T-cell (primary cell): ENCODE data around the gene OSBP2. TPM values are rescaled to one million over a fixed set of nuclear protein-coding genes. Genes with fewer than 3 reads are reported as not detected.
"Not testable (repeated sequence)": the region's sequence is repeated elsewhere in the genome, so short reads cannot be mapped to it uniquely, and the experiment has no call there.

Experiments
- ATAC-seq, 4 experiments: fragments of 200-7000 bp in 3 of 4; fragments of 150-1000 bp in 1 of 4; cut with Tn5 transposase; replicated peaks in 1 of 4; 1 replicate in 3 of 4; 2 replicates in 1 of 4; pipeline ENCODE4 v1.10.0; 2021; ENCODE audit warnings: moderate library complexity in 3 of 4, mild to moderate bottlenecking in 2 of 4, moderate number of reproducible peaks in 1 of 4
- CTCF ChIA-PET, 2 donors: fragments of 300-600 bp; sonication (Branson Sonifier 250); formaldehyde crosslinking; loops; one replicate each; lab custom pipeline; 2022; ENCODE audit warnings: antibody characterized with exemption in 2 of 2; lab: Charles Lee
- POLR2A ChIA-PET, 2 donors: fragments of 300-600 bp; sonication (Branson Sonifier 250); formaldehyde crosslinking; loops; one replicate each; lab custom pipeline; 2022; ENCODE audit warnings: antibody characterized with exemption in 2 of 2; lab: Charles Lee
- DNase-seq, 35 experiments: peaks; one replicate each; pipeline versions ENCODE4 v3.0.0 to v3.0.0-alpha.2; 2013 to 2023
- H3K27ac ChIP-seq: one replicate; pipeline ENCODE4 v1.5.1; 2013; ENCODE audit warnings: low read length
- H3K27me3 ChIP-seq, 2 experiments: replicated peaks in 1 of 2; 1 replicate in 1 of 2; 2 replicates in 1 of 2; pipeline versions ENCODE4 v1.6.1 to v1.7.0; 2013; ENCODE audit warnings: low read length in 1 of 2, mixed read lengths in 1 of 2; ENCODE audit not compliant: control insufficient read depth in 2 of 2, insufficient read depth in 2 of 2; ENCODE audit errors: extremely low read depth in 1 of 2
- H3K36me3 ChIP-seq, 2 donors: 1 replicate in 1 of 2; 2 replicates in 1 of 2; pipeline versions ENCODE4 v1.6.1 to v1.7.0; 2013; ENCODE audit warnings: low read length in 1 of 2; ENCODE audit not compliant: control insufficient read depth in 2 of 2, insufficient read depth in 1 of 2; ENCODE audit errors: extremely low read depth in 1 of 2
- H3K4me1 ChIP-seq, 2 experiments: 1 replicate in 1 of 2; 2 replicates in 1 of 2; pipeline versions ENCODE4 v1.6.1 to v1.7.0; 2013; ENCODE audit warnings: low read length in 2 of 2, mixed read lengths in 1 of 2; ENCODE audit not compliant: insufficient read depth in 2 of 2, control insufficient read depth in 1 of 2; ENCODE audit errors: extremely low read depth in 1 of 2
- H3K4me3 ChIP-seq, 2 donors: 1 replicate in 1 of 2; 2 replicates in 1 of 2; pipeline versions ENCODE4 v1.5.1 to v1.7.0; 2013; ENCODE audit warnings: mild to moderate bottlenecking in 2 of 2, low read length in 1 of 2, moderate library complexity in 1 of 2; ENCODE audit not compliant: control insufficient read depth in 1 of 2; ENCODE audit errors: extremely low read depth in 1 of 2
- H3K9me3 ChIP-seq: 2 replicates; pipeline ENCODE4 v1.7.0; 2013
- H3K27ac Mint-ChIP-seq, 2 donors: one replicate each; pipeline ENCODE4 v1.8.0; 2020 to 2021; ENCODE audit warnings: mild to moderate bottlenecking in 2 of 2, mixed read lengths in 2 of 2
- H3K27me3 Mint-ChIP-seq, 2 donors: one replicate each; pipeline ENCODE4 v1.8.0; 2021 to 2022; ENCODE audit warnings: mixed read lengths in 2 of 2
- H3K36me3 Mint-ChIP-seq: one replicate; pipeline ENCODE4 v1.8.0; 2021; ENCODE audit warnings: mixed read lengths
- H3K4me1 Mint-ChIP-seq, 3 donors: one replicate each; pipeline ENCODE4 v1.8.0; 2020 to 2022; ENCODE audit warnings: mixed read lengths in 3 of 3, mild to moderate bottlenecking in 1 of 3
- H3K4me3 Mint-ChIP-seq, 3 donors: one replicate each; pipeline ENCODE4 v1.8.0; 2020 to 2022; ENCODE audit warnings: mild to moderate bottlenecking in 3 of 3, mixed read lengths in 3 of 3, moderate library complexity in 3 of 3
- H3K9me3 Mint-ChIP-seq, 3 donors: one replicate each; pipeline ENCODE4 v1.8.0; 2020 to 2022; ENCODE audit warnings: mixed read lengths in 3 of 3
- WGBS: methylation state at CpG from one replicate; pipeline ENCODE4 v1.1.5; 2013; ENCODE audit warnings: missing lambda C conversion rate; ENCODE audit not compliant: insufficient coverage; 5-methylcytosine and 5-hydroxymethylcytosine counted together
- total RNA-seq, 35 experiments: library from RNA in 6 of 35; stranded (reverse) in 6 of 35; fragments of 120-200 nt in 1 of 35; gene quantifications; one replicate each; pipeline versions ENCODE4 v1.2.1 to v1.2.4 and lab custom pipeline; 2013 to 2026

OSBP2 gene
- total RNA-seq, 5 donors from 2014 or later (not counting 1 experiment from before 2014, with no cell fraction given), result 1.6 to 2.8 (median 2.1) TPM

DNA sequence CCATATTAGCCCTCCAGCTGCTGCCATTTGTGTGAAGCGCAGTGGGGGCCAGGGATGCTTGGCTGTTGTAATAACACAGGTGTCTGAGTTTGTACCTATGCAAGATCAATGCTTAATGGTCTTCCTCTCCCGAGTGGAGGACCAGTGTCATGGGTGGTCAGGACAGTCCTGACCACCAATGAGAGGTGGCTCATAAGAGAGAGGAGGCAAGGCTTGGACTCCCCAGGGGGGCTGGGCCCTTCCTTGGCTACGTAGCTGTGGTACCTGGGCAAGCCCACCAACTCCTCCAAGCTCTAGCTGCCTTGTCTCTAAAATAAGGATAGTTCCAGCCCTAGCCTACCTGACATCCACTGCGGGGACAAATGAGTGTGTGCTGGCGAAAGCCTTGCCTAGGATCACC, 79.2 kb downstream of the OSBP2 start:
- no peaks in the 10 kb centered on the region for H3K4me1 Mint-ChIP-seq
- Histone ChIP-seq H3K36me3 (no peaks in the 10 kb centered on the region), H3K4me1 (no peaks in the 10 kb centered on the region), H3K4me3 (no peak overlapping the region), H3K27me3 (peaks cover 0 to 15% of the 10 kb centered on the region in 2 experiments), H3K27ac (no peak overlapping the region), H3K9me3 (no peaks in the 10 kb centered on the region)
- ChIA-PET CTCF (no interaction called here), POLR2A (no interaction called here)
- no peak for ATAC-seq
- H3K27ac Mint-ChIP-seq, result no peak overlapping the region
- no peaks in the 10 kb centered on the region for H3K36me3 Mint-ChIP-seq
- no peaks in the 10 kb centered on the region for H3K27me3 Mint-ChIP-seq
- no peak overlapping the region for H3K4me3 Mint-ChIP-seq
- no peaks in the 10 kb centered on the region for H3K9me3 Mint-ChIP-seq
- WGBS, result 96% methylated on average over 4 of the region's 5 CpGs
- no peak for DNase-seq

DNA sequence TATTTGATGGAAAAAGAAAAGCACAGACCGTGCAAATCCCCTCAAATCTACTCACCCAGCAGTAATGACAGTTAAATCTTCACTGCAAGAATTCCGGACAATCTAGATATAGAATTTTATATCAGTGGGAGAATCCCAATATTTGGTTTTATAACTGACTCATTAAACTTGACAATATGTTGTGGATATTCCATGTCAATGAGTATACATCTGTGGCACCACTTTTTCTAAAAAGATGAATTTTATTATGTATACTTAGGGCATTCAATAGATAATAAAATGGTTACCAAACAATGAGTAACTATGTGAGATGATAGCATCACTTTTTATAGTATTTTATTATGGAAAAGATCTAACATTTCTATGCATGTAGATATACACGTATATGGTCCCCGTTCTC, 79.9 kb downstream of the OSBP2 start:
- H3K4me1 ChIP-seq, result no peaks in the 10 kb centered on the region
- H3K27me3 Mint-ChIP-seq, result no peaks in the 10 kb centered on the region
- H3K4me1 Mint-ChIP-seq, result no peaks in the 10 kb centered on the region
- whole genome bisulfite sequencing, result no CpG with 5 or more reads among the region's 4 CpGs
- H3K27ac Mint-ChIP-seq, result no peak overlapping the region
- CTCF ChIA-PET, result interaction anchor here in 1 of 2 donors (0.6 kb wide), 1 partner anchor 94 kb away, joined by 3 read pairs; no protein-coding TSS in a partner anchor
- no peaks in the 10 kb centered on the region for H3K9me3 ChIP-seq
- no peak for DNase-seq
- H3K36me3 Mint-ChIP-seq, result no peaks in the 10 kb centered on the region
- peaks cover 0 to 15% of the 10 kb centered on the region in 2 experiments for H3K27me3 ChIP-seq
- H3K9me3 Mint-ChIP-seq, result no peaks in the 10 kb centered on the region
- ATAC-seq, result no peak
- no peak overlapping the region for H3K27ac ChIP-seq
- H3K4me3 Mint-ChIP-seq, result no peak overlapping the region
- H3K4me3 ChIP-seq, result no peak overlapping the region
- POLR2A ChIA-PET, result no interaction called here
- no peaks in the 10 kb centered on the region for H3K36me3 ChIP-seq

- H3K27ac Mint-ChIP-seq, result no peak overlapping the region
- H3K27me3 Mint-ChIP-seq, result peaks cover 0 to 4% of the 10 kb centered on the region in 2 donors
- ATAC-seq (no peak), DNase-seq (no peak)
- H3K27me3 ChIP-seq, result peaks cover 0 to 12% of the 10 kb centered on the region in 2 experiments
- no peak overlapping the region for H3K4me3 ChIP-seq
- H3K9me3 Mint-ChIP-seq, result no peaks in the 10 kb centered on the region
- no peaks in the 10 kb centered on the region for H3K36me3 Mint-ChIP-seq
- H3K27ac ChIP-seq, result no peak overlapping the region
- no peaks in the 10 kb centered on the region for H3K9me3 ChIP-seq
- POLR2A ChIA-PET, result no interaction called here
- CTCF ChIA-PET, result no interaction called here
- no peaks in the 10 kb centered on the region for H3K4me1 ChIP-seq
- H3K4me1 Mint-ChIP-seq, result peaks cover 0 to 6% (median 4%) of the 10 kb centered on the region in 3 donors
- no peaks in the 10 kb centered on the region for H3K36me3 ChIP-seq
- 100% methylated on average over 1 of the region's 3 CpGs for WGBS
- no peak overlapping the region for H3K4me3 Mint-ChIP-seq
These were observed 81.8 kb downstream of the OSBP2 start for GRCh38 chr22:30776476-30776875.

DNA sequence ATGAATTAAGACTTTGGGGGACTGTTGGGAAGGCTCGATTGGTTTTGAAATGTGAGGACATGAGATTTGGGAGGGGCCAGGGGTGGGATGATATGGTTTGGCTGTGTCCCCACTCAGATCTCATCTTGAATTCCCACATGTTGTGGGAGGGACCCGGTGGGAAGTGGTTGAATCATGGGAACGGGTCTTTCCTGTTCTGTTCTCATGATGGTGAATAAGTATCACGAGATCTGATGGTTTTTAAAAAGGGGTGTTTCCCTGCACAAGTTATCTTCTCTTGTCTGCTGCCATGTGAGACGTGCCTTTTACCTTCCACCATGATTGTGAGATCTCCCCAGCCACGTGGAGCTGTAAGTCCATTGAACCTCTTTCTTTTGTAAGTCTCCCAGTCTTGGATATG, 82.5 kb downstream of the OSBP2 start:
- H3K9me3 Mint-ChIP-seq, DNase-seq, H3K4me3 Mint-ChIP-seq, H3K9me3 ChIP-seq, H3K27me3 ChIP-seq, POLR2A ChIA-PET, ATAC-seq, H3K36me3 Mint-ChIP-seq, CTCF ChIA-PET, H3K4me1 ChIP-seq, H3K4me3 ChIP-seq, H3K4me1 Mint-ChIP-seq, H3K27ac Mint-ChIP-seq, H3K36me3 ChIP-seq, H3K27ac ChIP-seq, H3K27me3 Mint-ChIP-seq: not testable (repeated sequence)
- 73% methylated on average over 2 of the region's 6 CpGs for WGBS

GRCh38 chr22:30777587-30777986, 82.9 kb downstream of the OSBP2 start:
- Histone ChIP-seq H3K4me1 (no peaks in the 10 kb centered on the region), H3K27me3 (peaks cover 0 to 6% of the 10 kb centered on the region in 2 experiments), H3K36me3 (no peaks in the 10 kb centered on the region), H3K4me3 (no peak overlapping the region), H3K27ac (no peak overlapping the region), H3K9me3 (no peaks in the 10 kb centered on the region)
- DNase-seq (no peak), ATAC-seq (no peak)
- POLR2A ChIA-PET, result interaction anchor here in 1 of 2 donors (0.7 kb wide), 1 partner anchor 23 kb away, joined by 14 read pairs; no protein-coding TSS in a partner anchor
- Mint-ChIP-seq H3K27ac (no peak overlapping the region), H3K9me3 (no peaks in the 10 kb centered on the region), H3K36me3 (no peaks in the 10 kb centered on the region), H3K27me3 (peaks cover 0 to 4% of the 10 kb centered on the region in 2 donors), H3K4me3 (no peak overlapping the region), H3K4me1 (peaks cover 0 to 6% (median 4%) of the 10 kb centered on the region in 3 donors)
- CTCF ChIA-PET, result no interaction called here
- 100% methylated on average over 1 of the region's 3 CpGs for WGBS

- no peak overlapping the region for H3K27ac Mint-ChIP-seq
- Histone ChIP-seq H3K36me3 (no peaks in the 10 kb centered on the region), H3K27me3 (peaks cover 0 to 6% of the 10 kb centered on the region in 2 experiments), H3K27ac (no peak overlapping the region), H3K4me3 (no peak overlapping the region), H3K4me1 (no peaks in the 10 kb centered on the region), H3K9me3 (no peaks in the 10 kb centered on the region)
- no peaks in the 10 kb centered on the region for H3K9me3 Mint-ChIP-seq
- 92% methylated on average over 2 of the region's 5 CpGs for WGBS
- peaks cover 0 to 6% (median 4%) of the 10 kb centered on the region in 3 donors for H3K4me1 Mint-ChIP-seq
- no peak overlapping the region for H3K4me3 Mint-ChIP-seq
- no peaks in the 10 kb centered on the region for H3K36me3 Mint-ChIP-seq
- ChIA-PET CTCF (no interaction called here), POLR2A (interaction anchor here in 1 of 2 donors (0.7 kb wide), 1 partner anchor 23 kb away, joined by 14 read pairs; no protein-coding TSS in a partner anchor)
- no peak for ATAC-seq
- peaks cover 0 to 4% of the 10 kb centered on the region in 2 donors for H3K27me3 Mint-ChIP-seq
- DNase-seq, result no peak
These were observed 83.6 kb downstream of the OSBP2 start for GRCh38 chr22:30778261-30778660.

DNA sequence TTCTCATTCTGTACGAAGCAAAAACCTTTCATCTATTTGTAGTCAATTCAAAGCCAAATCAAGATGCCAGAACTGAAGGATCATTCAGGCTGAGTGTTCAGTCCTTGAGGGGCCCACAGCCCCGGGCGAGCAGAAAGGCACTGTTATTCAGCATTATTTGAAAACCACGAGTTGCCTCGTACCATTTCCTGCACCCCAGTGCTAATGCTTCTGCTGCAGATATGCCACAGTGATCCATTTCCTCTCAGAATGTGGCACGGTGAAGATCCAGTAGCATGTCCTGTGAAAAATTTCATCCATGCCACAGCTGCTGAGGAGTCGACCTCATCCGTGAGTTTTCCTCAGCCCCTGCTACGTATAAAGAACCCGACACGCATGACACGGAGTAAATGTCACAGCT, 85.4 kb downstream of the OSBP2 start:
- Histone ChIP-seq H3K27me3 (no peaks in the 10 kb centered on the region), H3K36me3 (no peaks in the 10 kb centered on the region), H3K9me3 (no peaks in the 10 kb centered on the region), H3K4me3 (no peak overlapping the region), H3K4me1 (no peaks in the 10 kb centered on the region), H3K27ac (no peak overlapping the region)
- no peak for ATAC-seq
- ChIA-PET POLR2A (no interaction called here), CTCF (no interaction called here)
- 30% methylated on average over 11 of the region's 12 CpGs for WGBS
- DNase-seq, result no peak
- Mint-ChIP-seq H3K27ac (no peak overlapping the region), H3K4me1 (peaks cover 0 to 6% (median 4%) of the 10 kb centered on the region in 3 donors), H3K4me3 (no peak overlapping the region), H3K36me3 (no peaks in the 10 kb centered on the region), H3K27me3 (peaks cover 0 to 4% of the 10 kb centered on the region in 2 donors), H3K9me3 (no peaks in the 10 kb centered on the region)
